ENCODE results near the gene EIF4H.

The EIF4H gene

GRCh38 chr7:74183653-74184450, 9.7 kb downstream of the EIF4H start:
- TF ChIP-seq GATA2 (IDR thresholded peaks at IDR 0.05; ENCODE audit: low read depth, low read length) (no peak), GATA3 (IDR thresholded peaks at IDR 0.05; ENCODE audit: low read depth, low read length) (no peak)

- TF ChIP-seq GATA3 (IDR thresholded peaks at IDR 0.05; ENCODE audit: low read depth, low read length) (no peak), GATA2 (IDR thresholded peaks at IDR 0.05; ENCODE audit: low read depth, low read length) (no peak)
Observed at GRCh38 chr7:74185016-74185415, 10.9 kb downstream of the EIF4H start.

GRCh38 chr7:74185636-74186035, 11.5 kb downstream of the EIF4H start:
- TF ChIP-seq GATA2 (IDR thresholded peaks at IDR 0.05; ENCODE audit: low read depth, low read length) = no peak
- no peak for TF ChIP-seq GATA3 (IDR thresholded peaks at IDR 0.05; ENCODE audit: low read depth, low read length)

- TF ChIP-seq GATA3 (IDR thresholded peaks at IDR 0.05; ENCODE audit: low read depth, low read length) (no peak), GATA2 (IDR thresholded peaks at IDR 0.05; ENCODE audit: low read depth, low read length) (no peak)
Observed at GRCh38 chr7:74187915-74188675, 13.9 kb downstream of the EIF4H start.

GRCh38 chr7:74190259-74190658, 16.1 kb downstream of the EIF4H start:
- no peak for TF ChIP-seq GATA2 (IDR thresholded peaks at IDR 0.05; ENCODE audit: low read depth, low read length)
- no peak for TF ChIP-seq GATA3 (IDR thresholded peaks at IDR 0.05; ENCODE audit: low read depth, low read length)

GRCh38 chr7:74191231-74191630, 17.1 kb downstream of the EIF4H start:
- TF ChIP-seq GATA3 (IDR thresholded peaks at IDR 0.05; ENCODE audit: low read depth, low read length) (no peak), GATA2 (IDR thresholded peaks at IDR 0.05; ENCODE audit: low read depth, low read length) (no peak)

- TF ChIP-seq GATA2 (IDR thresholded peaks at IDR 0.05; ENCODE audit: low read depth, low read length) = no peak
- no peak for TF ChIP-seq GATA3 (IDR thresholded peaks at IDR 0.05; ENCODE audit: low read depth, low read length)
Observed at GRCh38 chr7:74193054-74193453, 18.9 kb downstream of the EIF4H start.

GRCh38 chr7:74193913-74194312, 19.8 kb downstream of the EIF4H start:
- TF ChIP-seq GATA3 (IDR thresholded peaks at IDR 0.05; ENCODE audit: low read depth, low read length) (no peak), GATA2 (IDR thresholded peaks at IDR 0.05; ENCODE audit: low read depth, low read length) (no peak)

GRCh38 chr7:74194686-74195085, 20.5 kb downstream of the EIF4H start:
- TF ChIP-seq GATA3 (IDR thresholded peaks at IDR 0.05; ENCODE audit: low read depth, low read length) (no peak), GATA2 (IDR thresholded peaks at IDR 0.05; ENCODE audit: low read depth, low read length) (no peak)

GRCh38 chr7:74197449-74198124, 23.4 kb downstream of the EIF4H start:
- no peak for TF ChIP-seq GATA2 (IDR thresholded peaks at IDR 0.05; ENCODE audit: low read depth, low read length)
- TF ChIP-seq GATA3 (IDR thresholded peaks at IDR 0.05; ENCODE audit: low read depth, low read length) = no peak

GRCh38 chr7:74199551-74200355, 25.6 kb downstream of the EIF4H start:
- TF ChIP-seq GATA2 (IDR thresholded peaks at IDR 0.05; ENCODE audit: low read depth, low read length) = no peak
- no peak for TF ChIP-seq GATA3 (IDR thresholded peaks at IDR 0.05; ENCODE audit: low read depth, low read length)

- TF ChIP-seq GATA3 (IDR thresholded peaks at IDR 0.05; ENCODE audit: low read depth, low read length) = no peak
Observed at GRCh38 chr7:74202841-74203556, 28.8 kb downstream of the EIF4H start.

- TF ChIP-seq GATA2 (IDR thresholded peaks at IDR 0.05; ENCODE audit: low read depth, low read length) (no peak), GATA3 (IDR thresholded peaks at IDR 0.05; ENCODE audit: low read depth, low read length) (no peak)
Observed at GRCh38 chr7:74203956-74204618, 29.9 kb downstream of the EIF4H start.

Measured in SH-SY5Y (cell line).